Measurements from ENCODE around the gene ZNF827.

The ZNF827 gene

DNA sequence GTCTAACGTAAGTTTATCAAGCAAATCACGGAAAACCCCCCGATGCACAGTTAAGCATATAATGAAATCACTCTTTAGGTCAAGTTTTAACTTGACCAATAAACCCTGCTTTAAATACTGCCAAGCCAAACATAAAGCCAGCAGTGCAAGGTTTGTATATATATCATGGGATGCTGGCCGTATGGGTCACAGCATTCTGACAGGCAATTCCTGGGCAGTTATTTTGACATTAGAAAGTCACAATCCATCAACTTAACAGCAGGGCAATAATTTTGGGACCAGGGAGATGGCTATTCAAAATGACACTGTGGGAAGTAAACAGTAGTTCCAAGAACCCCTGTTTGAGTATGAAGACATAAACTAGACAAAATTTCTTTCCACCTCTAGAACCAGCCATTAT is 116.9 kb downstream of the ZNF827 start:
- DNase-seq, result no peak

DNA sequence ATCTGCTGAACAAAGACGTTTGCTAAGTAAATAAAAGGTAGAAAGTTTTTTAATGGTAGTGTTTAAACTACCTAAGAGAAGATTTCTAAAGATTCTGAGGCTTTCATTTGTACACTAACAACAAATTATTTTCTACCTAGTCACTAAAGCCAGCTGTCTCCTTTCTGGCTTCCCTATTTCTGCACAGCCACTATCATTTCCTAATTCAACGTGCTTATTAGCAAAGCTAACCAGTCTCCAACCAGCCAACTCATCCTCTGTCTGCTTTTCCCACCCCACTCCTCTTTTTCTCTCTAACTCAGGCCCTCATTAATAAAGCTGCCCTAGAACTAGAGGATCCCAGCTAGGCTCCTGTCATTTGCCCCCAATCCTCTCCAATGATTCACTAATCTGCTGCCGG is 118.2 kb downstream of the ZNF827 start:
- DNase-seq, result no peak

- DNase-seq, result peak; percentile 31 to 62
Measured at GRCh38 chr4:145819853-145820181, 118.8 kb downstream of the ZNF827 start.

DNA sequence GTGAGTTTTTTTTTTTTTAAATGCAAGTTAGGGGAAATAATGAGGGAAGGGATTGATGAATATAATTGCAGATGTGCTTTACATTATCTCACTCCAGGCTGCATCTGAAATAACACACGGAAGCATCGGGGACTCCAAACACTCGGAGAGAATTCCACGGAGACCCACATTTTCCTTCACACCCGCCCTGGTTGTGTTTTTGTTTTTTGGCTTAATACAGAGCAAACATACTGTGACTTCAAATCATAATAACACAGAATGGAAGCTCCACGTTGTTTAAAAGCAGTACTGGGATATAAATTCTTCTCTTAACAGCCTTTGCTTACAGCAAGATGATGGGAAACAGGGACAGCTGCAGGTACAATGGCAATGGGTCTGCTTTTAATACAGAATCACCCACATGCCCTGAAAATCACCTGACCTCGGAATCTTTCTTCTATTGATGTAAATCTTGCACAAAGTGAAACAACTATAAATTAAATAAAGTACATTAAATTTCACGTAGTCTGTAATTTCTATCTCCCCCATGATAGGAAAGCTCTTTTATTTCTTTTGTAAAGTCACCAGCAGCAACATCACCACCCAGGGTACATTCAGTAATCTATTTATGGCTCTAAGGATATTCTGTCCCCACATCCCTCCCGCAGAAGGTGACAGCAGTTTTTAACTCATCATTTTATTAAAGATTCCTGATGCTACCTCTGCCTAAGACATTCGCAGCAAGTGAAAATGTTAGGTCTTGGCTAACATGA is 119.3 kb downstream of the ZNF827 start:
- no peak for DNase-seq

DNA sequence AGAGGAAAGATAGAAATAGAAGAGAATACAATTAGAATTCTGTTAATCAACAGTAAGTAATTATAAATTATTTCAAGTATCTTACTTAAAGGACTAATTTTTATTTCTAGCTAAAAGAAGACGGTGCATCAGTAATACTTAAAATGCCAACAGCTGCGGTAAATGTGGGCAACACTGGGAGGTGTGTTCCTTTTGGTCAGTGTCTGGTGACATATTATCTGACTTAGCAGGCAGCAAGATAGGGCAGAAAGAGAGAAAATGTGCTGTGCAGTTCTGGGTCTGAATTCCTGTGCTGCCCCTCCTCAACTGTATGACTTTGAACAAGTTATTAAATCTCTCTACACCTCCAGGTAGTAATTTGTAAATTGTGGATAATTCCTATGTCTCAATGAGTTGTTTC is 120.6 kb downstream of the ZNF827 start:
- no peak for DNase-seq

DNA sequence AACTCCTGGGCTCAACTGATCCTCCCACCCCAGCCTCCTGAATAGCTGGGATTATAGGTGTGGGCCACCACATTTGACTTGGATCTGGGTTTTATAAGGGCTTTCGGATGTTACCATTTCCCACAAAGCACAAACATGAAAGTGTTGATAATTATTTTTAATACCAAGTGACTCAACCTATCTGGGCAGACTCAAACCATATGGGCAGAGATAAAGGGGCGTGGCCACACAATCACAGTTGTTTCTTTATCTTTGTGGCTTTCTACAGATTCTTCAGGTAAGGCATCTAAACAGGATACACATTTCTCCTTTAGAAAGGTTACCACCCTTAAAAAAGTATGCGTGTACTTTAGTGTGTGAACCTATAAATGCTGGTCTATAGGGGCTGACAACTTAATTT is 122.5 kb downstream of the ZNF827 start:
- DNase-seq, result no peak

DNA sequence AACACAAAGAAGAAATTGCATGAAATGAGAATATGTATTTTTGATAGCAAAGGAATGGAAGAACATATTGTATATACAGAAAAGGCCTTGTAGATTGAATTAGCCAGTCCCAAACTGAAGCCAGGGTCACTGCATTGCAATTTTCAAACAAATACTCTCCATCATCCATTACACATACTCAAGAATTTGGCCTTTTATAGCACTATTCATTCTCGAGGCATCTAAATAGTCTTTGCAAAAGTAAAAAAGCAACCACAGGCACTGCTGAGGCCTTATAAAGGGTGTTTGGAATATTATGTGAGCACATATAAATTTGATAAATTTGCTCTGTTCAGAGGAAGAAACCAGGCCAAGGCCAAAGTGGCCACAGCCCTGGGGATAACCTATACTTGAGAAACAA is 123.0 kb downstream of the ZNF827 start:
- no peak for DNase-seq

- DNase-seq, result no peak
Measured at GRCh38 chr4:145815027-145815612, 123.5 kb downstream of the ZNF827 start.

GRCh38 chr4:145814246-145814645 is 124.4 kb downstream of the ZNF827 start:
- DNase-seq, result no peak

DNA sequence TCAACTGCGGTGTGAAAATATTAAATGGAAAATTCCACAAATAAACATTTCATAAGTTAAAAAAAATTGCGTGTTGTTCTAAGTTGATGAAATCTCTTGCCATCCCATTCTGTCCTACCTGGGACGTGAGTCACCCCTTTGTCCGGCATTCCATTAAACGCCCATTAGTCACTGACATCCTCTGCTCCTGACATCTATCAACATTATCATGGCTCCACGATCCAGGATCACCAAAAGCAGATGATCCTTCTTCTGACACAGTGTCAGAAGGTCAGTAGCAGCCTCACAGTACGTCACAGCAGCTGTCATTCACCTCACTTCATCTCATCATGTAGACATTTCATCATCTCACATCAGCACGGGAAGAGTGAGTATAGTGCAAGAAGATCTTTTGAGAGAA is 125.7 kb downstream of the ZNF827 start:
- DNase-seq, result no peak

- DNase-seq, result no peak
Measured at GRCh38 chr4:145808848-145809512, 129.6 kb downstream of the ZNF827 start.

GRCh38 chr4:145808021-145808650 is 130.5 kb downstream of the ZNF827 start:
- no peak for DNase-seq

DNA sequence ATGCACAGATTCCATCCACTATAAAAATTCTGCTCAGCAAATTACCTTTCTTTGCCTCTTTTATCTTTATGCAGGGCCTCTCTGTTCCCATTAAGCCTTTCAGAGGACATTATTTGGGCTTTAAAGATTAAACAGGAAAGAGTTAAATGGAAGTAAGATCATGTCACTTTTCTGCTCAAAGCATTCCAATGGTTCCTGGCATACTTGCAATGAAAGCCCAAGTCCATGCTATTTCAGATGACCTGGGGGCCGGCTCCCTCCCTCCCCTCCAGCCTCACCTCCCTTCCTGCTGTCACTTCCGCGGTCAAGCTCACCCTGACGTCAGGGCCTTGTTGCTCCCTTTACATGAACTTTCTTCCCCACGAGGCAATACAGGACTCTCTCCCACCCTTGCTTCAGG is 133.1 kb downstream of the ZNF827 start:
- DNase-seq, result no peak

- DNase-seq, result no peak
Measured at GRCh38 chr4:145804116-145804515, 134.5 kb downstream of the ZNF827 start.

DNA sequence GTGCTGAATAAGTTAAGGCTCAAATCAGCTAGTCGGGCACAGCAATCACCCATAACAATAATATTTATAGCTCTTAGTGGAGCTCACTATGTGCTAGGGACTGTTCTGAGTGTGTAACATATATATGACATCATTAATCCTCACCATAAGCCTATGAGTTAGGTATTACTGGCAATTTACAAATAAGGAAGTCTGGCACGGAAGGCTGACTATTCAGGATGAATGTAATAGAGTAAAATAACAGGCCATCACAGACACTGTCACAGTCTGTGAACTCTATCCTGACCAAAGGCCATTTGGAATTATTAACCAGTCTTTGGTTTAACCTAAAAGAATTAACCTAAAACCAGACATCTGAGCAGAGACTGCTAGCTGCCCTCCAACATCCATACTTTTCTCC is 139.4 kb downstream of the ZNF827 start:
- no peak for DNase-seq

- no peak for DNase-seq
Measured at GRCh38 chr4:145797278-145797677, 141.3 kb downstream of the ZNF827 start.

DNA sequence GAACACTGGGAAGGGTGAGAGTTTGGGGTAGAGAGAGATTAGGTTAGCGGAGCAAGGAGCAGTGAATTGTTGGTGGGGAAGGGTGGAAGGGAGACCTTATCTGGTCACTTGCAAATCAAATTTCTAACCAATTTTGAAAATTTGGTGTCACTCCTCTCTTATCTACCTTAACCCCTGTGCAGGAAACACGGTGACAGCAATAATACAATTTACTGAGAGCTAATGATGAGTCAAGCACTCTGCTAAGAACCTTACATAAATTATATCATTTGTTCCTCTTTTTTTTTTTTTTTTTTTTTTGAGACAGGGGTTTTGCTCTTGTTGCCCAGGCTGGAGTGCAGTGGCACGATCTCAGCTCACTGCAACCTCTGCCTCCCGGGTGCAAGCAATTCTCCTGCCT is 142.3 kb downstream of the ZNF827 start:
- no peak for DNase-seq

- no peak for DNase-seq
Measured at GRCh38 chr4:145795521-145795920, 143.1 kb downstream of the ZNF827 start.

- DNase-seq, result no peak
Measured at GRCh38 chr4:145792429-145792828, 146.2 kb downstream of the ZNF827 start.

DNA sequence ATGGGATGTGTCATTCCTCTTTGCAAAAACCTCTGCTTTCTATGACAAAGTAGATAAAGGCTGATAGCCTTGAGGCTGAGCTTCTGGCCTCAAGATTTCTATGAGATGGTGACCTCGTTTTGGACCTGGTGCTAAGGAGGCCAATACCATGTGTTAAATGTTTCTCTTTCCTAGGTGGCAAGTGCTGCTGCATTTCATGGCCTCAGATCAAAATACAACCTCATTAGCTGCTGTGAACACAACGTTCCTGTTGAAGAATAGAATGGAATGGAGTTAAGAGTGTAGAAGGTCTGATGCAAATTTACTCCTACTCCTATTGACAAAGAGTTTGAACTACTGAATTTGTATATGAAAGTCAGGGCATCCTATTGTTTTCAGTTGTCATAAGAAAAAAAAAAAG is 146.6 kb downstream of the ZNF827 start:
- no peak for DNase-seq

- no peak for DNase-seq
Measured at GRCh38 chr4:145788755-145789154, 149.9 kb downstream of the ZNF827 start.

DNA sequence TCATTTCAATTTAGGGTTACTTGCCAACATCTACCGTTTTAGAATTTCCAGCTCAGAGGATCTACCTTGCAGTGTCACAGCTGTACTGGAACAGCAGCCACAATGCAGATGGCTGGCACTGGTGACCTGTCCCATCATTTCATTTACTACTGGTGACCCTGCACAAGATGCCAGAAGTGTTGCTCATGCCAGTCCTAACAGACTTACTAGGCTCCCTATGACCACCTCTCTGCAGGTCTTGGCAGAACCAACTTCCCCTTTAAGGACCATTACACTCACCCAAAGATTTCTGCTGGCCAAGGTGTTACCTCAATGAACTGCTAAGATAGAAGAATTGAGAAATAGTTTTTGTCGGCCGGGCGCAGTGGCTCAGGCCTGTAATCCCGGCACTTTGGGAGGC is 151.8 kb downstream of the ZNF827 start:
- DNase-seq, result no peak

DNA sequence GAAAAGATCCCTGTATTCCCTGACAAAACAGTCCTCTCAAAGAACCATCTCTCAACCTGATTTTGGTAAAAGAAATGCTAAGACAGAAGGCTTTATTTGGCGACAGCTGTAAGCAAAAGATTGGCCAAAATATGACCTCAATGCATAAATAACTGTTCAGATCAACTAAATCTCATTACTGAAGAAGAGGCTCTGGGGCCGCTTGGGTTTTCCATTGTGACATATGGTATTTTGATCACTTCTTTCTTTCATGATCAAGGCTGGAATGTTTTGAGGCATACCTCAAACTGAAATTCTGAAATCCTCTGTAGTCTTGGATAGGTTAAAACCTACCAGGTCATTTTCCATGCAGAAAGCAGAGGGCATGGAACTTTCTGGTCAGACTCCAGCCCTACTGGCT is 152.4 kb downstream of the ZNF827 start:
- DNase-seq, result no peak

- no peak for DNase-seq
Measured at GRCh38 chr4:145785391-145786008, 153.1 kb downstream of the ZNF827 start.

All from SHP77 (cell line).